HepG2 (cell line): ENCODE results near the gene WDR59. TPM values are rescaled to one million over a fixed set of nuclear protein-coding genes. Genes with fewer than 3 reads are reported as not detected.

Experiments used
- ATAC-seq: fragments of 200-7000 bp; cut with Tn5 transposase; 3 replicates; pipeline ENCODE4 v1.9.1; 2020; ENCODE audit warnings: mild to moderate bottlenecking, moderate library complexity
- BruUV-seq: library from RNA; stranded (reverse); fragments of 400-500 nt; replicated peaks from 2 replicates; lab custom pipeline; 2021; lab: Mats Ljungman, UMichigan
- CTCF ChIA-PET: fragments of 300-600 bp; formaldehyde crosslinking; extraction: SDS; loops from one replicate; lab custom pipeline; 2021; ENCODE audit warnings: low total read pairs, inconsistent platforms, low intra/inter-chr PET ratio; lab: Yijun Ruan, JAX
- POLR2A ChIA-PET: fragments of 350-600 bp; sonication (Branson Sonifier 250); formaldehyde crosslinking; loops from one replicate; lab custom pipeline; 2020; ENCODE audit warnings: antibody characterized with exemption, inconsistent platforms; lab: Yijun Ruan, JAX
- DNase-seq: peaks from one replicate; pipeline ENCODE4 v3.0.0-alpha.2; 2015; ENCODE audit warnings: low spot score
- FAIRE-seq: peaks from 3 replicates; lab custom pipeline; 2011; peaks lifted over from hg19 to GRCh38; lab: Jason Lieb, UNC
- H2AFZ ChIP-seq: one replicate; pipeline ENCODE4 v1.6.1; 2011; ENCODE audit warnings: low read length, inconsistent platforms
- H3K27ac ChIP-seq: fragments of 300-600 bp; 3 replicates; pipeline ENCODE4 v1.8.0; 2011; ENCODE audit warnings: mixed run types, mild to moderate bottlenecking, mixed read lengths, low read length, inconsistent platforms; ENCODE audit not compliant: insufficient read depth; ENCODE audit errors: extremely low read length
- H3K27me3 ChIP-seq, 2 experiments: fragments of 200-600 bp in 1 of 2; 2 replicates in 1 of 2; 3 replicates in 1 of 2; pipeline versions ENCODE4 v1.6.0 to v1.8.0; 2011; ENCODE audit warnings: low read length in 2 of 2, mild to moderate bottlenecking in 2 of 2, moderate library complexity in 2 of 2, inconsistent platforms in 1 of 2; ENCODE audit not compliant: insufficient read depth in 2 of 2, control insufficient read depth in 1 of 2
- H3K36me3 ChIP-seq, 2 experiments: fragments of 200-600 bp in 1 of 2; replicated peaks in 1 of 2; 2 replicates in 1 of 2; 3 replicates in 1 of 2; pipeline versions ENCODE4 v1.5.1 to v1.8.0; 2011; ENCODE audit warnings: low read length in 2 of 2, inconsistent platforms in 1 of 2; ENCODE audit not compliant: insufficient read depth in 2 of 2, control insufficient read depth in 1 of 2
- H3K4me1 ChIP-seq: 2 replicates; pipeline ENCODE4 v1.5.1; 2012; ENCODE audit warnings: low read length, inconsistent platforms; ENCODE audit not compliant: insufficient read depth
- H3K4me2 ChIP-seq: 2 replicates; pipeline ENCODE4 v1.6.0; 2011; ENCODE audit warnings: low read depth, low read length, inconsistent platforms
- H3K4me3 ChIP-seq, 3 experiments: fragments of 200-600 bp in 1 of 3; sonication (generic), shearing (Covaris generic) in 1 of 3; replicated peaks in 1 of 3; 2 replicates each; pipeline ENCODE4 v1.5.1; 2011 to 2016; ENCODE audit warnings: low read length in 3 of 3, inconsistent platforms in 2 of 3, low read depth in 2 of 3, mild to moderate bottlenecking in 2 of 3, control low read depth in 1 of 3, mixed read lengths in 1 of 3; ENCODE audit not compliant: insufficient read depth in 1 of 3
- H3K79me2 ChIP-seq: one replicate; pipeline ENCODE4 v1.6.1; 2011; ENCODE audit warnings: low read length, inconsistent platforms; ENCODE audit not compliant: insufficient read depth
- H3K9ac ChIP-seq: 2 replicates; pipeline ENCODE4 v1.6.0; 2011; ENCODE audit warnings: mild to moderate bottlenecking, low read depth, low read length, inconsistent platforms; ENCODE audit not compliant: insufficient read depth
- H3K9me3 ChIP-seq: 2 replicates; pipeline ENCODE4 v1.5.1; 2012; ENCODE audit warnings: mild to moderate bottlenecking, low read length
- H4K20me1 ChIP-seq: 2 replicates; pipeline ENCODE4 v1.6.0; 2011; ENCODE audit warnings: inconsistent platforms, mild to moderate bottlenecking, low read length, moderate library complexity; ENCODE audit not compliant: insufficient read depth
- ARNT ChIP-seq: fragments of 450-650 bp; IDR thresholded peaks from 2 replicates; pipeline ENCODE4 v1.6.1; 2017
- ATF2 ChIP-seq: sonication (generic); formaldehyde crosslinking; IDR thresholded peaks from 2 replicates; pipeline ENCODE4 v1.4.0; 2020; ENCODE audit warnings: missing genetic modification reagents
- CERS6 ChIP-seq: sonication (generic); formaldehyde crosslinking; IDR thresholded peaks from 2 replicates; pipeline ENCODE4 v1.5.0; 2020; ENCODE audit warnings: missing genetic modification reagents
- PAX8 ChIP-seq: sonication (generic); formaldehyde crosslinking; IDR thresholded peaks from 2 replicates; pipeline ENCODE4 v1.8.0; 2022; ENCODE audit warnings: mild to moderate bottlenecking, missing genetic modification reagents, borderline replicate concordance
- PLRG1 ChIP-seq: fragments of 450-650 bp; conservative IDR thresholded peaks from 2 replicates; pipeline ENCODE4 v1.6.1; 2016
- POGK ChIP-seq: sonication (generic); formaldehyde crosslinking; conservative IDR thresholded peaks from 2 replicates; pipeline ENCODE4 v1.8.0; 2022; ENCODE audit warnings: mild to moderate bottlenecking, moderate library complexity, missing genetic modification reagents
- ZBTB42 ChIP-seq: sonication (generic); formaldehyde crosslinking; IDR thresholded peaks from 2 replicates; pipeline ENCODE4 v1.5.0; 2020; ENCODE audit warnings: mild to moderate bottlenecking, missing genetic modification reagents
- ZNF142 ChIP-seq: sonication (generic); formaldehyde crosslinking; IDR thresholded peaks from 2 replicates; pipeline ENCODE4 v1.4.0; 2020; ENCODE audit warnings: missing genetic modification reagents
- WGBS: methylation state at CpG from one replicate; pipeline ENCODE4 v1.1.6; 2017; ENCODE audit warnings: low lambda C conversion rate; 5-methylcytosine and 5-hydroxymethylcytosine counted together
- in situ Hi-C: cut with HindIII; loops from 2 replicates; pipeline ENCODE4 v1.10.0; 2017; ENCODE audit warnings: low pct_unique_long_range_greater_than_20kb; ENCODE audit not compliant: extremely low pct_ligation_motif_present
- intact Hi-C: fragments of 100-400 bp; cut with micrococcal nuclease; formaldehyde crosslinking; loops from one replicate; pipeline ENCODE4 v1.10.0; 2022; ENCODE audit not compliant: unreplicated experiment
- polyA plus RNA-seq, 8 experiments: library from polyadenylated mRNA; depleted of rRNA in 3 of 8; stranded (reverse) in 7 of 8; unstranded in 1 of 8; fragments of >200 nt; fragmentation: Illumina TruSeq in 4 of 8; extraction: Trizol in 4 of 8; gene quantifications; 2 replicates each; pipeline versions ENCODE4 v1.2.1 to v1.2.3, GENCODE V29; 2011 to 2016; ENCODE audit warnings: low read depth in 4 of 8, missing spikeins in 1 of 8, mixed read lengths in 1 of 8; ENCODE audit not compliant: insufficient read depth in 1 of 8
- total RNA-seq, 5 experiments: library from RNA; depleted of rRNA; stranded (reverse); fragments of >200 nt; fragmentation: Illumina TruSeq; extraction: Trizol; gene quantifications; 2 replicates each; pipeline ENCODE4 v1.2.3, GENCODE V29; 2016; ENCODE audit warnings: low read depth in 1 of 5

WDR59 gene
- total and polyA plus RNA-seq, 2 of the 13 experiments (the other 11 are each of a cell fraction or from before 2014, with no cell fraction given) = 65.2 to 306 TPM

- no TSS peak for BruUV-seq
- FAIRE-seq = no peak
- no peaks in the 10 kb centered on the region; a peak in 1 of 5 replicates for H3K36me3 ChIP-seq
- WGBS = 97% methylated on average over 4 of the region's 4 CpGs
- H4K20me1 ChIP-seq = peaks cover 22% of the 10 kb centered on the region
- H3K79me2 ChIP-seq = peaks cover 91% of the 10 kb centered on the region
- TF ChIP-seq ZNF142 (CRISPR knock-in tag) (no peak), ARNT (no peak), PAX8 (no peak), CERS6 (CRISPR knock-in tag) (no peak), POGK (no peak), ZBTB42 (CRISPR knock-in tag) (no peak), PLRG1 (no peak), ATF2 (CRISPR knock-in tag) (no peak)
- no peaks in the 10 kb centered on the region for H3K27me3 ChIP-seq
- in situ Hi-C loops (no loop called here), intact Hi-C loops (no loop called here)
- peaks cover 50% of the 10 kb centered on the region for H3K4me1 ChIP-seq
- no peak for ATAC-seq
- H3K4me3 ChIP-seq = no peak overlapping the region
- no peak overlapping the region for H2AFZ ChIP-seq
- no peak overlapping the region for H3K4me2 ChIP-seq
- POLR2A ChIA-PET = interaction anchor here (0.9 kb wide), 1 partner anchor 24 kb away, joined by 3 read pairs; the partner anchor contains the start of gene ZNRF1
- H3K9ac ChIP-seq = no peak overlapping the region
- no peak for DNase-seq
- CTCF ChIA-PET = no interaction called here
- H3K9me3 ChIP-seq = peaks cover 11% of the 10 kb centered on the region
- H3K27ac ChIP-seq = no peak overlapping the region
These were observed 37.6 kb upstream of the WDR59 start for GRCh38 chr16:75022567-75022966.
